ENCODE results near the gene CATSPERD. TPM values are rescaled to one million over a fixed set of nuclear protein-coding genes. Genes with fewer than 3 reads are reported as not detected.

CATSPERD gene
- total RNA-seq, 1 donor from 2014 or later, result not detected

DNA sequence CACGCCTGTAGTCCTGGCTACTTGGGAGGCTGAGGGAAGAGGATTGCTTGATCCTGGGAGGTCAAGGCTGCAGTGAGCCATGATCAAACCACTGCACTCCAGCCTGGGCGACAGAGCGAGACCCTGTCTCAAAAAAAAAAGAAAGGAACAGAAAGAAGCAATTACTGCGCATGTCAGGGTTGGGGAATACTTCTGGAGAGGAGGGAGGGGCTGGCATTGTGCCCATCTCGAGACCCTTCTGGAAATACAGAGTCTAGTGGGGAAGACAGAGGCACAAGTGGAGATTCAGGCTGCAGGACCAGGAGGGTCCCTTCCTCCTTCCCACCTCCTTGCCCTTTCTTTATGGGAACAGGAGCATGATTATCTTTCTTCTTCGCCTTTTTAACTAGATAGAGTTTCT is 33.3 kb downstream of the CATSPERD start:
- Mint-ChIP-seq H3K27ac (no peak overlapping the region), H3K9me3 (no peaks in the 10 kb centered on the region), H3K27me3 (ENCODE audit: low read depth) (peaks cover 7% of the 10 kb centered on the region), H3K36me3 (no peaks in the 10 kb centered on the region), H3K4me3 (no peak overlapping the region), H3K4me1 (peaks cover 2% of the 10 kb centered on the region)
- TF ChIP-seq, protein P1, sequence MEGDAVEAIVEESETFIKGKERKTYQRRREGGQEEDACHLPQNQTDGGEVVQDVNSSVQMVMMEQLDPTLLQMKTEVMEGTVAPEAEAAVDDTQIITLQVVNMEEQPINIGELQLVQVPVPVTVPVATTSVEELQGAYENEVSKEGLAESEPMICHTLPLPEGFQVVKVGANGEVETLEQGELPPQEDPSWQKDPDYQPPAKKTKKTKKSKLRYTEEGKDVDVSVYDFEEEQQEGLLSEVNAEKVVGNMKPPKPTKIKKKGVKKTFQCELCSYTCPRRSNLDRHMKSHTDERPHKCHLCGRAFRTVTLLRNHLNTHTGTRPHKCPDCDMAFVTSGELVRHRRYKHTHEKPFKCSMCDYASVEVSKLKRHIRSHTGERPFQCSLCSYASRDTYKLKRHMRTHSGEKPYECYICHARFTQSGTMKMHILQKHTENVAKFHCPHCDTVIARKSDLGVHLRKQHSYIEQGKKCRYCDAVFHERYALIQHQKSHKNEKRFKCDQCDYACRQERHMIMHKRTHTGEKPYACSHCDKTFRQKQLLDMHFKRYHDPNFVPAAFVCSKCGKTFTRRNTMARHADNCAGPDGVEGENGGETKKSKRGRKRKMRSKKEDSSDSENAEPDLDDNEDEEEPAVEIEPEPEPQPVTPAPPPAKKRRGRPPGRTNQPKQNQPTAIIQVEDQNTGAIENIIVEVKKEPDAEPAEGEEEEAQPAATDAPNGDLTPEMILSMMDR (IDR thresholded peaks at IDR 0.05; ENCODE audit: unreplicated experiment), result no peak
- no peak for DNase-seq (ENCODE audit: low spot score in 2 of 2, unreplicated experiment in 2 of 2)

DNA sequence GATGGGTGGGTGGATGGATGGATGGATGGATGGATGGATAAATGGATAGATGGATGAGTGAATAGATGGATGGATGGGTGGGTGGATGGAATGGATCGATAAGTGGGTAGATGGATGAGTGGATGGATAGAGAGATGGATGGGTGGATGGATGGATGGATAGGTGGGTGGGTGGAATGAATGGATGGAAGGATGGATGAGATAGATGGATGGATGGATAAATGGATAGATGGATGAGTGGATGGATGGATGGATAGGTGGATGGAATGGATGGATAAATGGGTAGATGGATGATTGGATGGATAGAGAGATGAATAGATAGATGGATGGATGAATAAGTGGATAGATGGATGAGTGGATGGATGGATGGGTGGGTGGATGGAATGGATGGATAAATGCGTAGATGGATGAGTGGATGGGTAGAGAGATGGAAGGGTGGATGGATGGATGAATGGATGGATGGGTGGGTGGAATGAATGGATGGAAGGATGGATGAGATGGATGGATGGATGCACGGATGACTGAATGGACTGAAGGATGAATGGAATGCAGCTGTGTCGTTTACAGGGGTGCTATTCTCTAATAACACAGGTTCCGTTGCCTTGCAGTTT is 42.3 kb downstream of the CATSPERD start:
- Mint-ChIP-seq H3K27ac (no peak overlapping the region), H3K27me3 (ENCODE audit: low read depth) (peaks cover 2% of the 10 kb centered on the region), H3K36me3 (no peaks in the 10 kb centered on the region), H3K4me3 (no peak overlapping the region), H3K9me3 (no peaks in the 10 kb centered on the region), H3K4me1 (no peaks in the 10 kb centered on the region)
- TF ChIP-seq, protein P1 (IDR thresholded peaks at IDR 0.05; ENCODE audit: unreplicated experiment), result no peak
- no peak for DNase-seq (ENCODE audit: low spot score in 2 of 2, unreplicated experiment in 2 of 2)

GRCh38 chr19:5765220-5765619 is 44.8 kb downstream of the CATSPERD start:
- no peak for DNase-seq (ENCODE audit: low spot score in 2 of 2, unreplicated experiment in 2 of 2)
- Mint-ChIP-seq H3K4me3 (no peak overlapping the region), H3K27ac (no peak overlapping the region), H3K27me3 (ENCODE audit: low read depth) (no peaks in the 10 kb centered on the region), H3K36me3 (no peaks in the 10 kb centered on the region), H3K4me1 (no peaks in the 10 kb centered on the region), H3K9me3 (no peaks in the 10 kb centered on the region)
- TF ChIP-seq, protein P1 (IDR thresholded peaks at IDR 0.05; ENCODE audit: unreplicated experiment), result no peak

DNA sequence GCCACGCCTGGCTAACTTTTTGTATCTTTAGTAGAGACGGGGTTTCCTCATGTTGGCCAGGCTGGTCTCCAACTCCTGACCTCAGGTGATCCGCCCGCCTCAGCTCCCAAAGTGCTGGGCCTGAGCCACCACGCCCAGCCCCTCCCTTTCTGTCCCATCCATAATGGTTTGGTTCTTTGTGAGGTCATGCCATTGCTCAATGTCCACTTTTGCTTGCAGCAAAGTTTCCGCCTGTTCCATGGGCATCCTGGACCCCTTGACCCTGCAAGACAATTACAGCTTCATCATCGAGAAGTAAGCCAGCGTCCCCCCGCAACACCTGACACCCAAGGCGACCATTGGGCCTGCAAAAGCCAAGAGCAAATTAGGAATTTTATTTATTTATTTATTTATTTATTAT is 47.5 kb downstream of the CATSPERD start:
- no peak for DNase-seq (ENCODE audit: low spot score in 2 of 2, unreplicated experiment in 2 of 2)
- Mint-ChIP-seq H3K4me3 (no peak overlapping the region), H3K4me1 (no peaks in the 10 kb centered on the region), H3K27me3 (ENCODE audit: low read depth) (no peaks in the 10 kb centered on the region), H3K27ac (no peak overlapping the region), H3K36me3 (no peaks in the 10 kb centered on the region), H3K9me3 (no peaks in the 10 kb centered on the region)
- TF ChIP-seq, protein P1 (IDR thresholded peaks at IDR 0.05; ENCODE audit: unreplicated experiment), result no peak

GRCh38 chr19:5772416-5772815 is 52.0 kb downstream of the CATSPERD start:
- H3K9me3 Mint-ChIP-seq, result no peaks in the 10 kb centered on the region
- no peak overlapping the region for H3K4me3 Mint-ChIP-seq
- no peak for DNase-seq (ENCODE audit: low spot score in 2 of 2, unreplicated experiment in 2 of 2)
- no peaks in the 10 kb centered on the region for H3K4me1 Mint-ChIP-seq
- TF ChIP-seq, protein P1 (IDR thresholded peaks at IDR 0.05; ENCODE audit: unreplicated experiment), result no peak
- H3K36me3 Mint-ChIP-seq, result no peaks in the 10 kb centered on the region
- H3K27me3 Mint-ChIP-seq (ENCODE audit: low read depth), result no peaks in the 10 kb centered on the region
- no peak overlapping the region for H3K27ac Mint-ChIP-seq

- DNase-seq (ENCODE audit: low spot score in 2 of 2, unreplicated experiment in 2 of 2), result no peak
- no peaks in the 10 kb centered on the region for H3K36me3 Mint-ChIP-seq
- H3K9me3 Mint-ChIP-seq, result no peaks in the 10 kb centered on the region
- no peaks in the 10 kb centered on the region for H3K4me1 Mint-ChIP-seq
- H3K27me3 Mint-ChIP-seq (ENCODE audit: low read depth), result no peaks in the 10 kb centered on the region
- no peak overlapping the region for H3K27ac Mint-ChIP-seq
- TF ChIP-seq, protein P1 (IDR thresholded peaks at IDR 0.05; ENCODE audit: unreplicated experiment), result no peak
- H3K4me3 Mint-ChIP-seq, result no peak overlapping the region
Observed at GRCh38 chr19:5773276-5773675, 52.8 kb downstream of the CATSPERD start.
